CD4-positive, alpha-beta T cell treated with Interleukin-21 for 1 hour (primary cell): ENCODE results near the gene CDCP1.

Experiments
- DNase-seq: peaks from one replicate; pipeline ENCODE4 v3.0.0-alpha.2; 2020

The CDCP1 gene

GRCh38 chr3:45105855-45106671 is 40.1 kb downstream of the CDCP1 start:
- peak; percentile 56 for DNase-seq

GRCh38 chr3:45104715-45105711 is 41.2 kb downstream of the CDCP1 start:
- DNase-seq = no peak

GRCh38 chr3:45103753-45104714 is 42.1 kb downstream of the CDCP1 start:
- DNase-seq = no peak

GRCh38 chr3:45103334-45103733 is 42.8 kb downstream of the CDCP1 start:
- DNase-seq = no peak

- no peak for DNase-seq
These were observed 45.2 kb downstream of the CDCP1 start for GRCh38 chr3:45100981-45101407.

- DNase-seq = no peak
These were observed 47.9 kb downstream of the CDCP1 start for GRCh38 chr3:45098310-45098709.

- no peak for DNase-seq
These were observed 48.8 kb downstream of the CDCP1 start for GRCh38 chr3:45097296-45097883.

GRCh38 chr3:45095916-45096526 is 50.2 kb downstream of the CDCP1 start:
- no peak for DNase-seq

- no peak for DNase-seq
These were observed 53.0 kb downstream of the CDCP1 start for GRCh38 chr3:45093176-45093575.

GRCh38 chr3:45092132-45093031 is 53.8 kb downstream of the CDCP1 start:
- DNase-seq = no peak

GRCh38 chr3:45090855-45091254 is 55.3 kb downstream of the CDCP1 start:
- DNase-seq = no peak

- no peak for DNase-seq
These were observed 57.4 kb downstream of the CDCP1 start for GRCh38 chr3:45088543-45089358.

- no peak for DNase-seq
These were observed 59.0 kb downstream of the CDCP1 start for GRCh38 chr3:45087155-45087554.

GRCh38 chr3:45084820-45085816 is 61.1 kb downstream of the CDCP1 start:
- DNase-seq = no peak

- DNase-seq = no peak
These were observed 61.8 kb downstream of the CDCP1 start for GRCh38 chr3:45084361-45084760.

GRCh38 chr3:45083023-45083422 is 63.2 kb downstream of the CDCP1 start:
- DNase-seq = no peak

- no peak for DNase-seq
These were observed 64.0 kb downstream of the CDCP1 start for GRCh38 chr3:45082142-45082538.

- no peak for DNase-seq
These were observed 64.6 kb downstream of the CDCP1 start for GRCh38 chr3:45081506-45082141.
